ENCODE measurements around the gene SERTM1.

GRCh38 chr13:36713887-36714286 is 40.1 kb downstream of the SERTM1 start:
- TF ChIP-seq RAD21 (conservative IDR thresholded peaks at IDR 0.05) = no peak
- no peak for TF ChIP-seq CTCF (IDR thresholded peaks at IDR 0.05; ENCODE audit: poor library complexity, severe bottlenecking)
- TF ChIP-seq POLR2AphosphoS5 (IDR thresholded peaks at IDR 0.05) = no peak
- TF ChIP-seq EP300 (conservative IDR thresholded peaks at IDR 0.05; ENCODE audit: poor library complexity, severe bottlenecking) = no peak
- TF ChIP-seq EZH2 (IDR thresholded peaks at IDR 0.05; ENCODE audit: borderline replicate concordance, insufficient read depth, low read length, poor library complexity, severe bottlenecking) = no peak
- TF ChIP-seq REST (IDR thresholded peaks at IDR 0.05; ENCODE audit: borderline replicate concordance) = no peak
- TF ChIP-seq TAF1 (IDR thresholded peaks at IDR 0.05; ENCODE audit: low read depth) = no peak
- TF ChIP-seq MXI1 (conservative IDR thresholded peaks at IDR 0.05; ENCODE audit: poor library complexity, severe bottlenecking) = no peak

Data from neural cell (in vitro differentiated cells).